Measurements from ENCODE around the gene ABCD3.
"Not testable (repeated sequence)": the region's sequence is repeated elsewhere in the genome, so short reads cannot be mapped to it uniquely, and the experiment has no call there.

ABCD3 gene

DNA sequence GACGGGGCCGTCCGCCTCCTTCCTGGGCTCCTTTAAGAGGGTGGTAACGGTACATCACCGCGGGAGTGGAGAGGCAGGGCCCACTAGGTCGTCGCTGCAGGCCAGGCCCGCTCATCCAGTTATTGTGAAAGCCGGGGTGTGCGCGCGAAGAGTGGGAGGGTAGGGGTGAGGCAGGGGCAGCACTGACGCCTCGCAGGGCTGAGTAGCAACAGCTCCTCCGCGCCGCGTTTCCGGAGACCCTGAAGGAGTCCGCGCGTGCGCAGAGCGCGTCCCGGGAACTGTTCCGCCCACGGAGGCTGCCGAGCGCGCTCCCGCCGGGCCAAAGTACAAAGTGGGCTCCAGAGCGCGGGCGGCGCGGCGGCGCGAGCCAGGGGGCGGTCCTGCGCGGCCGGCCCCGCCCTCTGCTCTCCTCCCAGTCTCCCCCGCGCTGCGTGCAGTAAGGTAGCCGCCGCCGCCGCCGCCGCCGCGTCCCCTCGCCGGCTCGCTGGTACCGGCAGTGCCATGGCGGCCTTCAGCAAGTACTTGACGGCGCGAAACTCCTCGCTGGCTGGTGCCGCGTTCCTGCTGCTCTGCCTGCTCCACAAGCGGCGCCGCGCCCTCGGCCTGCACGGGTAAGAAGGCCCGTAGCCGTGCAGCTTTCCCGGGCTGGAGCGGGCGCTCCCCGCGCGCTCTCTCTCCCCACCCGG, at the start of gene ABCD3:
Gene ABCD3, plus strand, starts transcription at position 412 of the 686 bp plus-strand sequence. Its CDS starts 90 bp downstream, at position 502.
- DNase-seq = peak; percentile 89 to 93

DNA sequence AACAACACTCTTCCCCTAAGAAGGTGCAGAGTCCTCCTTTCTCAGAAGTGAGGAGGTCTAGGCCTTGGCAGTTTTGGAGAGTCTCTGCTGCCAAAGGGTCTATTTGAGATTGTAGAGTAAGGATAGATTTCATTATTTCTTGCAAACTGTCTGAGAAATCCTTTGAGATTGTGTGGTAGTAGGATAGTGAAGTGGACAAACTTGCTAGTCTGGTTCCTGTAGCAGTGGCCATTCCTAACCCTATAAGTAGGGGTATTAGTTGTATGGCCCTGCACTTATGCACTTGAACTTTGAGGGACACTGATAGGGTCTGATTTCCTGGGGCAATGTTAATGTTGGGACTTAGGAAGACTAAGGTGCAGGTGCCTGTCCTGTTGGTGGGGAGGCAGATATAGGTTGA, 45.4 kb upstream of the ABCD3 start:
- DNase-seq = not testable (repeated sequence)

DNA sequence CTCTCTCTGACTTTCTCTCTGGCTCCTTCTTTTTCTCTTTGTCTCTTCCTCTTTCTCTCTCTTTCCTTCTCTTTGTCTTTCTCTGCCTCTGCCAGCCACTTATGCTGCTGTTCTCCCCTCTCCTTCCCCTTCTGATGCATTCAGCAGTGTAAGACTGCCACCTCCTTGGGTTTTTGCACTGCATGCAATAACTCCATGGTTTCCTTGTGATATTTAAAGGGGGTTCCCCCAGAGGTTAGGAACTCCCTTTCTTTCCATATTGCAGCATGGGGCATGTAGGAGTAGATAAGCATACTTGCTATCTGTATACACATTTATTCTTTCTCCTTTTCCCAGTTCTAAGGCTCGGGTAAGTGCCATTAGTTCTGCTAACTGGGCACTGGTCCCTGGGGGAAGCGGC, 44.9 kb upstream of the ABCD3 start:
- not testable (repeated sequence) for DNase-seq

DNA sequence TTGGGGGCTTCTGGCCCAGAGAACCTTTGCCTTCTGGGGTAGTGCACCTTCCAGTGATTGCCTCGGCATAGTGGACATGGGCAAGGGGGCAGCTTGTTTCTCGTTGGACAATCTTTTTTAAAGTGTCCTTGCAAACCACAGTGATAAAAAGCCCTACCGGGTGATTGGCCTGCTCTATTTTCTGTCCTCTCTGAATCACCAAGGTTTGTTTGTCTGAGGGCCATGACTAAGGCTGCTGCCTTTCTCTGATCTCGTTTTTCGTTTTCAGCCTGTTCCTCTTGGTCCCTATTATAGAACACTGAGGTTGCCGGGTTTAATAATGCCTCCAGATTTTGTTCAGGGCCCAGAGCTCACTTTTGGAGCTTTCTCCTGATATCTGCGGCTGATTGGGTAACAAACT, 42.5 kb upstream of the ABCD3 start:
- DNase-seq = not testable (repeated sequence)

DNA sequence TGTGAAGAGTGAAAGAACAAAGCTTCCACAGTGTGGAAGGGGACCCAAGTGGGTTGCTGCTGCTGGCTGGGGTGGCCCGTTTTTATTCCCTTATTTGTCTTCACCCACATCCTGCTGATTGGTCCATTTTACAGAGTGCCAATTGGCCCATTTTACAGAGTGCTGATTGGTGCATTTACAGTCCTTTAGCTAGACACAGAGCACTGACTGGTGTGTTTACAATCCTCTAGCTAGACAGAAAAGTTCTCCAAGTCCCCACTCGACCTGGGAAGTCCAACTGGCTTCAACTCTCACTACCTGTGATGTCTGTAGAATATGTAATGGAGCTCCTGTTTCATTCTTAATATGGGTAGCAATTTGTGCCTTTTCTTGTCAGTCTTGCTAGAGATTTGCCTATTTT, 39.7 kb upstream of the ABCD3 start:
- DNase-seq = not testable (repeated sequence)

DNA sequence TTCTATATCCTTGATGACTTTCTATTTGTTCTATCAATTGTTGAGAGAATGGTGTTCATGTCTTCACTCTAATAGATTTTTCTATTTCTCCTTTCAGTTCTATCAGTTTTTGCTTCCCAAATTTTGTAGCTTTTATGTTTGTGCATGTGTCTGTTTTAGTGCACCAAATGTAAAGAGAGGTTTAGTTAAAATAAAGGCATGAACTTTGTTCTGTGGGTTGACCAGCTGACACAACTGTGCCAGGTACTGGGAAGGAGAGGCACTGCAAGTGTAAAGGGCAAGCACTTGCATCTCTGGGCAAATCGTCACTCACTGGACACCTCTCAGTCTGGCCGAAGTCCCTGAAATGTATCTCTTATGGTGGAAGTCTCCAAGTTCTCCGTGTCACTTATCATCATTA, 38.6 kb upstream of the ABCD3 start:
- DNase-seq = no peak

DNA sequence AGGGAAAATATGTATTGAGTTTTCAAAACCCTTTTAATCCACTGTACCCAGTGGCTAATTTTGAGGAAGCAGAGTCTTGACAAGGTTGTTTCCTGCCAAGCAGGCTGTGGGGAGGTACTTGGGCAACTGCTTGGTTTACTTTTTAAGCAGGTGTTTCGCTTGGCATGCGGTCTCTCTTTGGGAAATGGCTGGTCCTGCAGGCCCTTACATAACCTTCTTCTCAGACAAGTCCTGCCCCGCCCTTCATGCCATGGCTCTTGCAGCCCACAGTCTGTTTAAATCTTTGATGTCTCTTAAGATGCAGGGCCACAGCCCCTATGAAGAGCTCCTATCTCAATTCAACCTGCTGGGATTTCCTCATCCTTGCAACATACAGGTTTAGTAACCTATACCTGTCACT, 36.0 kb upstream of the ABCD3 start:
- DNase-seq = no peak

DNA sequence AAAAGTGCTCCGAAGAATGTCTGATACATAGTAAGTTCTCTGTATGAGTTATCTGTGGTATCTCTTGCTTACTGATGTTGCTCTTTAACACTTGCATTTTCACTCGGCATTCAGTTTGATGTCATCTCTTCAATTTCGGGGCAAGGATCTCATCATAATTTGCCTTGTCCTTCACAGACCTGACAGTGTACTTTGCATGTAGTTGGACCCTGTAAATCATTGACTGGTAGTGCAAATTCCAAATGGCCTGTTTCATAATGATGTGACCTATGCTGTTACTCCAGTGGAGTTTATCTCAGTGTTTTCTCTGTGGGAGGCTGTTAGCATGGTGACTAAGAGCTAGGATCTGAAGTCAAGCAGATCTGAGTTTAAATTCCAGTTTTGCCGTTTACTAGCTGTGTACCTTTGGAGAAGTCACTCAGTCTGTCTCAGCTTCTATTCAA, 34.2 kb upstream of the ABCD3 start:
- no peak for DNase-seq

DNA sequence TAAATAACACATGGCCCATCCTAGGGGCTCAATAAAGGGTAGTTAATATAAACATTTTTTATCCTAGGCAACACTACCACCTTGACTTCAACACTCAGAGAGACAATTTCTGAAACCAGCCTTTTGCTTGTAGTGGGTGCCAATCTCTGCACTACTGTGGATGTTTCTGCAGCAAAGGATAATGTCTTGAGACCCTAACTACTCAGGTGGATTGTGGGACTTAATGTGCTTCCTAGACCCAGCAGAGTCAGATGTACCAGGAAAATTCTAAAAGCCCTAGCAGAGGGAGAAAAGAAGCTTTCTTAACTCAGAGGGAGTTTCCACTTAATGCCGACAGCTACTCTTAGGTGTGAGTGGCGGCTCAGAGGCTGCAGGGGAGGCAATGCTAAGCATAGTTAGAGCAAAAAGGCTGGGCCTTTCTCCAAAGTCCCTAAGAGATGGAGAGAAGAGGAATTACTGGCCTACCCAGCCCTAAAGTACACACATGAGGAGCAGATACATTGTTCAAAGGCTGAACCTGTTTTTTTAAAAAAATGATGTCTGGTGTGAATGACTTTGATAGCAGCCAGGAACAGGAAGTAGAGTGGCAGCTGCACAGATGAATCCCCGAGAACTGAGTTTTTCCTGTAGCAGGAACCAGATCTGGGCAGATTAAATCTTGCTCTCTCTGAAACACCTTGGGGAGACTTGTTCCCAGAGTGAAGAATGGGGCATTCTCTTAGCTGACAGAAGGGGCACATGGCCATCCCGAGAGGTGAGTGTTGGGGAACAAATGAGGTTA, 33.5 kb upstream of the ABCD3 start:
- DNase-seq = no peak

DNA sequence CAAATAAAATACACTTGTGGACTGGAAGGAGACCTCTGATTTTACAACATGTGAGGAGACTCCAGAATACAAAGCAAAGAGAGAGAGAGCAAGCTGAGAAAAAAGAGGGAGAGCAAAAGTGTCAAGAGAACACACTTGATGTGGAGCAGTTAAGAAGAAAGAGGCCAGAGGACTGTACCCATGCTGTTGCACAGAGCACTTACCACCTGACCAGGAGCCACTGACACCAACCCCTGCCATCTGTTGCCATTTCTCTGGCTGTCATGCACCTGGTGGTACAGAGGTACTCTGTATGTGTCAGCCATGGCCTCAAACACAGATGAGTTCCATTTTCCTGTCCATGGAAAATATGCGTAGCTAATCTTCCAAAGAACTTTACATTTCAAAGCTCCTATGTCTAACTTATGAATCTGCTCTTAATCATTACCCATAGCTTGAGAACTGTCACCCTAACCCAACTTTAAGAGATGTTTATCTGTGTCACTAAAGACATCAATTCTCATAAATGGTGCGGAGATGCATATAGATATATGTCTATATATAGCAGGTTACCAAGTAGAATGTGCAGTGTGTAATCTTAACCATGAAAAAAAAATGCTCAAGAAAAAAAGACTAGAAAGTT, 32.8 kb upstream of the ABCD3 start:
- DNase-seq = no peak

DNA sequence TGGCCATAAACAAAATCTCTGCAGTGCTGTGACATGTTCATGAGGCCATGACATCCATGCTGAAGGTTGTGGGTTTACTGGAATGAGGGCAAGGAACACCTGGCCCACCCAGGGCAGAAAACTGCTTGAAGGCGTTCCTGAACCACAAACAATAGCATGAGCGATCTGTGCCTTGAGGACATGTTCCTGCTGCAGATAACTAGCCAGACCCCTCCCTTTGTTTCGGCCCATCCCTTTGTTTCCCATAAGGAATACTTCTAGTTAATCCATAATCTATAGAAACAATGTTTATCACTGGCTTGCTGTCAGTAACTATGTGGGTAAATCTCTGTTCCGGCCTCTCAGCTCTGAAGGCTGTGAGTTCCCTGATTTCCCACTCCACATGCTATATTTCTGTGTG, 28.9 kb upstream of the ABCD3 start:
- no peak for DNase-seq

DNA sequence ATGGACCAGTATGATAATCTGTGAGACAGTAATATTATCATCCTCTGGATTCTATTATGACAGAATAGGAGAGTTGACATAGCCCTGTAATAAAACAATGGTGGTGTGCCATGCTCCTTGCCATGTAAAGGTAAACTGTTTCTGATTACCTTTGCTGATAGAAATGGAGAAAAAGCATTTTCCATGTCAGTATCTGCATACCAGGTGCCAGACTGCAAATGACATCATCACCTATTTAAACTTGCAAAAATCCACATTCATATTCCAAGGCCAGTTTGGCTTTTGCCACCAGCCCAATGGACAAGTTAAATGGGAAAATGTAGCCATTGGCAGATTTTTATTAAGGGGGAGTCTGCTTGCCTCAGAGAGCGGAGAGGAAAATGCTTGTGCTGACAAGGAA, 23.9 kb upstream of the ABCD3 start:
- no peak for DNase-seq

DNA sequence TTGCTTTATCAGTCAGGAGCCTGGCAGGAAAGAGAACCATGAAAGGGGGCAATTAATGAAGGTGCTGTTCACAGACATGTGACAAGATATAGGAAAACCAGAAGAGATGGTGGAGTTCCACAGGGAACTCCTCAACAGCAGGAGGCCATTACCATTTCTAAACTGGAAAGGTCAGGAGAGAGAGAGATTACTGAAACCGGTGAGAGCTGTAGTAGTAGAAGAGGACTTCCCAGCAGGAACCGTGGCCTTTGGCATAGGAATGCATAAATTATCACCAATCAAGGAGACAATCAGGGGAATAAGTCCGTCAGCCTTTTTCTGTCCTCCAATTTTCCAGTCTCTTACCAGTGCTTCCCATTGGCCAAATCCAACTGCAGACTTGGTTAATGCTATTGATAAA, 23.0 kb upstream of the ABCD3 start:
- no peak for DNase-seq

DNA sequence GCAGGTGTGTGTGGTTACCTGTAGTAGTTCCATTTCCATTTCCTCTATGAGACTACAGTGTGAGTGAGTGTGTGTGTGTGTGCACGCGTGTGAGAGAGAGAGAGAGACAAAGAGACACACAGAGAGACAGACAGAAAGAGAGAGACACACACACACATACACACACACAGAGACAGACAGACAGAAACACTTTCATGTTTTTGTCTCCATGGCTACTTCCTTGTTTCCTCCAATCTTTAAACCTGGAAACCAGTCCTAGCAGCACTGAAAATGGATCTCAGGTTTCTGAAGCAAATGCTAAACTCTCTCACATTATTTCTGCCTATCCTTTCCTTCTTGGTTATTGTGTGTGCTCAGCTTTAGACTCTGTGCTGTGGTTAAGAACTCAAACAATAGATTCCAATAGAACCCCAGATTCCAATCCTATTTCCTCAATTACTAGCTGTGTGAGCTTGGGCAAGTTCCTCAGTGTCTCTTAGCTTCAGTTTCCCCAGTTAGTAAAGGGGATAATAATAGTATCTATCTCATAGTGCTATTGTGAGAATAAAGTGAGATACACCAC, 22.4 kb upstream of the ABCD3 start:
- DNase-seq = no peak

DNA sequence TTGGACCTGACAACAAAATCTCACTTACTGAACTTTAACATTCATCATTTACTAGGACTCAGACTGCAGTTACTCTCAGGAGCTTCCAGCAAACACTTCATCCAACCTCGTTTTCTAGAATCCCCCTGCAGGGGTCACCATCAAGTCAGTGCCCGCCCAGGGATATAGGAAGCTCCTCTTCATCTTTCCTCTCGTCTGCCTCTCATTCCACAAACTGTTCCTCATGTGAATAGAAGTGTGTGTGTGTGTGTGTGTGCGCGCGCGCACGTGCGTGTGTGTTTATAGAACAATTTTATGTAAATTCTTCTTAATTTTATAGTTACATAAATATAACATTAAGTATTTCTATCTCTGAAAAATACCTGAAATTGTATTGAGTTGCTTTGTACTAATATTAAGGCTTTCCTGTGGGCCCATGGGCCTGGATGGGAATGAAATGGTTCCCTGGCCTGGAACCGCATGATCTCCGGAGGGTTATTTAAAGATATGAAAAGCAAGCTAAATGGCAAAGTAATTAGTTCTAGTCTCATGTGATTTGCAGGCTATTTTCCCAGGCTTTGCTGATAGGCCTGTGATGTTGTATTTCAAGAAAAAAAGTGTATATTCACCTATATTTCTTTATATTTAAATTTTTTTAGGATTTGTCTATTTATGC, 21.7 kb upstream of the ABCD3 start:
- DNase-seq = no peak

DNA sequence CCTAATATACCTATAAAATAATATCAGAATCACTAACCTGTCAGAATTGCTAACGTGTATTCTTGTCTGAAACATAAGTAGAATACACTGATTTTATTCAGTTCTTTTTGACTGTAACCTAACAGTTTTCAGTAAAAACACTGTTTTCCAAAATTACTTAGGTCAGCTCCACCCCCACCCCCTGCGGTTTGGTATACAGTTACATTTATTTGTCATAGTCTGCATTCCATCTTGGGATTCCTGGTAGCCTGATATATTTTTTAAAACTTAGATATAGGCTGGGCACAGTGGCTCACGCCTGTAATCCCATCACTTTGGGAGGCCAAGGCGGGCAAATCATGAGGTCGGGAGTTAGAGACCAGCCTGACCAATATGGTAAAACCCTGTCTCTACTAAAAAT, 19.8 kb upstream of the ABCD3 start:
- DNase-seq = no peak

DNA sequence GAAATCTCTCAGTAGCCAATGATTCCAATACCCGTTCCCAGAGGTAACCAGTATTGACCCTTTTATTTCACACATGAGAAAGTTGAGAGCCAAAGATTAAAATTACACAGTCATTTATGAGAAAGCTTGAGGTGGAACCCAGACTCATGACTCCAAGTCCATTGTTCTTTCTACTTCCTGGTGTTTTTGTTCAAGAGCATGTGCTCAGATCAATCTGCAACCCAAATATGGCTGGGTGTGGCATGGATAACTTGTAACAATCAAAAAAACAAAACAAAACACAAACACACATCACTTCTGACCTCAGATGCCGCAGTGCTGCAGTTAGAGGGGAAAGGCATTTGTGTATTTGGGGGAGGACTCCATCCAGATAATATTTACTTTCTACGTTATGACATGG, 18.7 kb upstream of the ABCD3 start:
- no peak for DNase-seq

DNA sequence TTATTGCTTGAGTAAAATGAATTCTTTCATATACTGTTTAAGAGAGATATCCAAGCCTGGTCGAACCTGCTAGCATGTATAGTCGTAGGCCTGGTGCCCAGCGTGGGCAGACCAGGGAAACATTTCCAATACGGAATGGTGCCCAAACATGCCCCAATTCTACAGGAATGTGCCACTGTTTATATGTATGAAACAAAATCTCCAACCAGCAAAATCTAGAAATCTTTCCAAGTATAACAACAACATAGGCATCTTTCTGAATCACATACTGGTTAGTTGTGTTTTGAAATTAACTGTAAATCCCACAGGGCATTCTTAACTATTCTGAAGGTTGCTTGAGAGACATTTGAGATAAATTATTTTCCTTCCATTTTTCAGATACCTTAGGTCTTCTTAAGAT, 17.0 kb upstream of the ABCD3 start:
- DNase-seq = no peak

DNA sequence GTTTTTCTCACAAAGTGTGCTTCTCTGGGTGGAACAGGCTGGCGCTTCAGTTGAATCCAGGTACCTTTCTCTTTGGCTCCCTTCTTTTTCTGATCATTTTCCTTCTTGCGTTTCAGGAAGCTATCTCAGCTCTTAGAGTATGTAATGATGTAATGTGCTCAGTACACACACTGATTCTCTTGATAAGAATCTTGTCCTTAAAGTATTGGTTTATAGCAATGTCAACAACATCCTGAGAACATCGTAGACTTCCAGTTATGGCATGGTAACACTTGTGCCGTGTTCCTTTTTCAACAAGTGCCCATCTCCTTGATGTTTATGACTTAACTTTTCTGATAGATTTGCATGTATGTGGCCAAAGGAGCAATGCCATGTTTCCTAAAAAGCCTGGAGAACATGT, 11.7 kb upstream of the ABCD3 start:
- no peak for DNase-seq

DNA sequence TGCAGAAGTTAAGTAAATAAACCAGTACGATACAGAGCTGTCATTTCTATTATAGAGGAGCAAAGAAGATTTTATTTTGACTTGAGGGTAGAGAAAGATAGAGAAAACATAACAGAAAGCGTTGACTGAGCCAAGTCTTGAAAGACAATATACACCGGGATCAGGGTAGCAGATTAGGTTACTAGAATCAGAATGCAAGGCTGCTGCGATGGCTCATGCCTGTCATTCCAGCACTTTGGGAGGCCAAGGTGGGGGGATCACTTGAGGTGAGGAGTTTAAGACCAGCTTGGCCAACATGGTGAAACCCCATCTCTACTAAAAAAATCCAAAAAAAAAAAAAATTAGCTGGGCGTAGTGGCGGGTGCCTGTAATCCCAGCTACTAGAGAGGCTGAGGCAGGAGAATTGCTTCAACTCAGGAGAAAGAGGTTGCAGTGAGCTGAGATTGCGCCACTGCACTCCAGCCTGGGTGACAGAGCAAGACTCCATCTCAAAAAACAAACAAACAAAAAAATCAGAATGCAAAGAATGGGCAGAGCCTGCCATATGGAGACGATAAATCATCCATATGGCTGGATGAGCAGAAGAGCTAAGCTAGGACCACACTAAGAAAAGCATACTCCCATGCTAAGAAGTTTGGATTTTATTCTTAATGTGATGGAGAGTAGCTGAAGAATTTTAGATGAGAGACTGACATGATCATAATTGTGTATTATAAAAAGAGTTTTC, 9.9 kb upstream of the ABCD3 start:
- DNase-seq = no peak

DNA sequence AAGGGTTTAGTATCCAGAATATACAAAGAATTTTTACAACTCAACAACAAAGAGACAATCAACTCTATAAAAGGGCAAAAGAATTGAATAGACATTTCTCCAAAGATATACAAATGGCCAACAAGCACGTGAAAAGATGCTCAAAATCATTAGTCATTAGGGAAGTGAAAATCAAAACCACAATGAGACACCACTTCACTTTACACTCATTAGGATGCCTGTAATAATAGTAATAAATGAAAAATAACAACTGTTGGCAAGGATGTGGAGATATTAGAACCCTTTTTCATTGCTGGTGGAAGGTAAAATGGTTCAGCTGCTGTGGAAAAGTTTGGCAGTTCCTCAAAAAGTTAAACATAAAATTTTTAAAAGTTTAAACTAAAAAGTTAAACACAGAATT, 7.0 kb upstream of the ABCD3 start:
- no peak for DNase-seq

DNA sequence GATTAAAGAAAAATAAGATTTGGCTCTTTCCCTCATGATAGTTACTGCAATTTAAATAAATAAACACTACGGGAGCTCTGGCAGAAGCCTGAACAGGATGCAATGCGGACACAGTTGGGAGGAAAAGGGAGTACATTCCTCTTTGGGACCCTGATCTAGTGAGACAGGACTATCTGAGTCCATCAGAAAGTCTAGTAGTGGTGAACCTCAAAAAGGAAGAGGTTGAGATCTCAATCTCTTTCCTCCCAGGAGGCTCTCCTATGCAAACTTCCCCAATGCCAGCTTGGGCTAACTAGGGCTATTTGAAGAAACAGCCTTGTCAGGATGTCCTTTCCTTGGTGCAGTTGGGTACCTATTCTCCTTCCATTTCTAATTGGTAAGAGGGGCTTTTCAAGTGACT, 4.9 kb upstream of the ABCD3 start:
- DNase-seq = no peak
